C4-2B (cell line): ENCODE data around the gene VPS13C.

Experiments used
- CTCF ChIP-seq: fragments of 450-650 bp; conservative IDR thresholded peaks from 2 replicates; pipeline ENCODE4 v1.5.1; 2017; ENCODE audit warnings: mild to moderate bottlenecking
- ZFX ChIP-seq: fragments of 450-650 bp; IDR thresholded peaks from 2 replicates; pipeline ENCODE4 v1.6.1; 2017

- TF ChIP-seq CTCF (no peak), ZFX (no peak)
Observed at GRCh38 chr15:62047282-62047827, 12.9 kb downstream of the VPS13C start.
